ENCODE data around the gene KRT84.

DNA sequence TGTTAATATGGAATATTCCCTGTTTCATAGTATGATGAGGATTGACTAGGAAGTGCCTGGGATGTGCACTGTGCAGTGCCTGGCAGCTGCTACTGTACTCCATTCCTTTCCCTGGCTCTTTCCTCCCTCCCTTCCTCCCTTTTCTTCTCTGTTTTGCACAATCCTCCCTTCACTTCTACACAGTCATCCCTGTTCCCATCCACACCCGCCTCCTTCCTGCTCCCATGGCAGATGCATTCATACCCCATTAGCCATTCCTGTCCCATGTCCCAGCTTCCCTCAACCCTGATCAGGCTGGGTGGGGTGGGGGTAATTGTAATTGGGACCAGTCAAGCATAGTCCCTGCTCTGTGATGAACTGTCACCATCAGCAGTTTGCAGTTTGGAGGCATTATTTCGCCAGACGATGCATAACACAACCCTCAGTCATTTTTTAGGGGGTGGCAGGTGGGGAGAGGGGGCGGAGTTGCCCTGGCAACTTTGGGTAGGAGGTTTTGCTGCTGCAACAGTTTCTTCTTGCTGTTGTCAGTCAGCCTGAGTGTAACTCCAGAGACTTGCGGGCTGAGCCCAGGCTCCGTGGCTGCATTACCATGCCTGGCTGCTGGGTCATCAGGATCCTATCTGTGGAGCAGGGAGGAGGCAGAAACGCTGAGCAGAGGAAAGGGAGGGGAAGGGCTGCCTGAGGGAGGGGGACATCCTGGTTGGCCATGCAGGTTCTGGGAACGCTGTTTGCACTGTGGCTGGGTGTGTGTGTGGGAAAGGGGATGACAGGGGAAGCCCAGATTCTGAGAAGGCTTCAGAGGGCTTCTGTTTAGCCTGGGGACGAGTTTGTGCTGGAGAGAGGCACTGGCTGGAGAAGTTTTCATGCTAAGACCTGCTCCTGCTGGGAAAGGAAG is 4.1 kb upstream of the KRT84 start:
- TF ChIP-seq ZNF274 (IDR thresholded peaks at IDR 0.05; ENCODE audit: low read depth, low read length) (no peak), YY1 (IDR thresholded peaks at IDR 0.05; ENCODE audit: insufficient read depth, insufficient read length) (no peak)
